Neural progenitor cell (in vitro differentiated cells): ENCODE results near the gene WIZ. TPM values are rescaled to one million over a fixed set of nuclear protein-coding genes. Genes with fewer than 3 reads are reported as not detected.

Experiments used
- DNase-seq: peaks from one replicate; pipeline ENCODE4 v3.0.0-alpha.2; 2016; ENCODE audit warnings: low spot score
- H2AFZ ChIP-seq: fragments of 200-600 bp; sonication (generic); replicated peaks from 2 replicates; pipeline ENCODE4 v1.6.1; 2016; ENCODE audit warnings: antibody characterized with exemption
- H3F3A ChIP-seq: fragments of 200-600 bp; sonication (generic); 2 replicates; pipeline ENCODE4 v1.6.1; 2016; ENCODE audit warnings: antibody characterized with exemption, low read depth
- H3K27ac ChIP-seq: fragments of 200-600 bp; sonication (generic); 2 replicates; pipeline ENCODE4 v1.5.1; 2016; ENCODE audit warnings: mild to moderate bottlenecking
- H3K27me3 ChIP-seq: fragments of 200-600 bp; sonication (generic); 2 replicates; pipeline ENCODE4 v1.6.1; 2016; ENCODE audit warnings: mild to moderate bottlenecking, moderate library complexity
- H3K36me3 ChIP-seq: fragments of 200-600 bp; sonication (generic); 2 replicates; pipeline ENCODE4 v1.5.1; 2016
- H3K4me1 ChIP-seq: fragments of 200-600 bp; sonication (generic); 2 replicates; pipeline ENCODE4 v1.6.1; 2016; ENCODE audit warnings: mixed run types
- H3K4me2 ChIP-seq: fragments of 200-600 bp; sonication (generic); 2 replicates; pipeline ENCODE4 v1.6.1; 2016
- H3K4me3 ChIP-seq: fragments of 200-600 bp; sonication (generic); 2 replicates; pipeline ENCODE4 v1.5.1; 2016
- H3K79me2 ChIP-seq: fragments of 200-600 bp; sonication (generic); 2 replicates; pipeline ENCODE4 v1.6.1; 2016; ENCODE audit warnings: low read depth
- H3K9ac ChIP-seq: fragments of 200-600 bp; sonication (generic); 2 replicates; pipeline ENCODE4 v1.6.1; 2016
- H3K9me3 ChIP-seq: fragments of 200-600 bp; sonication (generic); 2 replicates; pipeline ENCODE4 v1.5.1; 2016; ENCODE audit warnings: low read depth
- H4K20me1 ChIP-seq: fragments of 200-600 bp; sonication (generic); 2 replicates; pipeline ENCODE4 v1.6.1; 2016; ENCODE audit warnings: low read depth
- H3K27ac Mint-ChIP-seq: 3 replicates; pipeline ENCODE4 v1.8.0; 2021; ENCODE audit warnings: mixed read lengths
- H3K27me3 Mint-ChIP-seq: 2 replicates; pipeline ENCODE4 v1.8.0; 2022; ENCODE audit warnings: low read depth, mild to moderate bottlenecking, inconsistent platforms, moderate library complexity, mixed read lengths; ENCODE audit not compliant: insufficient read depth
- H3K36me3 Mint-ChIP-seq: 3 replicates; pipeline ENCODE4 v1.8.0; 2021; ENCODE audit warnings: mixed read lengths
- H3K4me1 Mint-ChIP-seq: 3 replicates; pipeline ENCODE4 v1.8.0; 2021; ENCODE audit warnings: mixed read lengths
- H3K4me3 Mint-ChIP-seq: 3 replicates; pipeline ENCODE4 v1.8.0; 2021; ENCODE audit warnings: mild to moderate bottlenecking, moderate library complexity, mixed read lengths
- H3K9me3 Mint-ChIP-seq: 3 replicates; pipeline ENCODE4 v1.8.0; 2020; ENCODE audit warnings: mixed read lengths
- EZH2 ChIP-seq: fragments of 200-600 bp; sonication (generic); IDR thresholded peaks from 2 replicates; pipeline ENCODE4 v1.6.1; 2017; ENCODE audit warnings: antibody characterized with exemption, mild to moderate bottlenecking, moderate library complexity
- EZH2phosphoT487 ChIP-seq: fragments of 200-600 bp; sonication (generic); IDR thresholded peaks from 2 replicates; pipeline ENCODE4 v1.6.1; 2017; ENCODE audit warnings: antibody characterized with exemption
- microRNA counts: library from miRNA; unstranded; fragments of <30 nt; microRNA quantifications from one replicate; lab custom pipeline; 2016
- microRNA-seq: library from miRNA; unstranded; fragments of <30 nt; microRNA quantifications from one replicate; pipeline ENCODE4, GENCODE V29; 2016
- small RNA-seq: library from RNA; depleted of rRNA; stranded (forward); fragments of <200 nt; gene quantifications from one replicate; pipeline ENCODE3, GENCODE V24; 2015
- total RNA-seq: library from RNA; depleted of rRNA; stranded (reverse); fragments of >200 nt; gene quantifications from 2 replicates; pipeline ENCODE4 v1.2.3, GENCODE V29; 2015; ENCODE audit warnings: low replicate concordance
- TF ChIP-seq, protein P1 (sequence below): fragments of 200-600 bp; sonication (generic); IDR thresholded peaks from 2 replicates; pipeline ENCODE4 v1.5.1; 2017; ENCODE audit warnings: antibody characterized with exemption, mild to moderate bottlenecking

WIZ gene
- total RNA-seq, 1 donor from 2014 or later, result 9.1 TPM

DNA sequence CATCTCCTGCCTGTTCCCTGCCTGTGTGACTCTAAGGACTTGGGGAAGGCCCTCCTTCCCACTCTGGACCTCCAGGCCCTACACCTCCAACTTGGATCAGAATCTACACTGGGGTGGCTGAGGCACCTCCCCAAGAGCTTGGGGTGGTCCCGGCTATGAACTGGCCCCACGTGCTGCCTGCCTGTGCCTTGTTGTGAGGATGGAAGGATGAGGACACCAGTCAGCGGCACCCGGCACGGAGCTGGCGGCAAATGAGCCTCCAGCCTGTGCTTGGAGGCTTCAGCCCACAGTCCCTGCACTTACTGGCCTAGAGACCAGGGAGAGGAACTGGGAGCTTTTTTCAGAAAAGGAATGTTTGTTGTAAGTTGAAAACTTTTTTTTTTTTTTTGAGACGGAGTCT, 78.6 kb downstream of the WIZ start:
- TF ChIP-seq EZH2phosphoT487 (no peak), EZH2 (no peak)
- TF ChIP-seq, protein P1, sequence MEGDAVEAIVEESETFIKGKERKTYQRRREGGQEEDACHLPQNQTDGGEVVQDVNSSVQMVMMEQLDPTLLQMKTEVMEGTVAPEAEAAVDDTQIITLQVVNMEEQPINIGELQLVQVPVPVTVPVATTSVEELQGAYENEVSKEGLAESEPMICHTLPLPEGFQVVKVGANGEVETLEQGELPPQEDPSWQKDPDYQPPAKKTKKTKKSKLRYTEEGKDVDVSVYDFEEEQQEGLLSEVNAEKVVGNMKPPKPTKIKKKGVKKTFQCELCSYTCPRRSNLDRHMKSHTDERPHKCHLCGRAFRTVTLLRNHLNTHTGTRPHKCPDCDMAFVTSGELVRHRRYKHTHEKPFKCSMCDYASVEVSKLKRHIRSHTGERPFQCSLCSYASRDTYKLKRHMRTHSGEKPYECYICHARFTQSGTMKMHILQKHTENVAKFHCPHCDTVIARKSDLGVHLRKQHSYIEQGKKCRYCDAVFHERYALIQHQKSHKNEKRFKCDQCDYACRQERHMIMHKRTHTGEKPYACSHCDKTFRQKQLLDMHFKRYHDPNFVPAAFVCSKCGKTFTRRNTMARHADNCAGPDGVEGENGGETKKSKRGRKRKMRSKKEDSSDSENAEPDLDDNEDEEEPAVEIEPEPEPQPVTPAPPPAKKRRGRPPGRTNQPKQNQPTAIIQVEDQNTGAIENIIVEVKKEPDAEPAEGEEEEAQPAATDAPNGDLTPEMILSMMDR, result no peak
- no peak overlapping the region for H3K4me3 Mint-ChIP-seq
- Histone ChIP-seq H3K27me3 (no peaks in the 10 kb centered on the region), H3K27ac (no peak overlapping the region), H3K9me3 (no peaks in the 10 kb centered on the region), H3K4me3 (no peak overlapping the region), H2AFZ (no peak overlapping the region), H3F3A (no peaks in the 10 kb centered on the region), H4K20me1 (peaks cover 39% of the 10 kb centered on the region), H3K4me1 (no peaks in the 10 kb centered on the region), H3K4me2 (no peak overlapping the region), H3K79me2 (peaks cover 51% of the 10 kb centered on the region), H3K36me3 (peaks cover 5% of the 10 kb centered on the region), H3K9ac (no peak overlapping the region)
- no peaks in the 10 kb centered on the region for H3K27me3 Mint-ChIP-seq
- peaks cover 18% of the 10 kb centered on the region for H3K36me3 Mint-ChIP-seq
- no peak overlapping the region for H3K27ac Mint-ChIP-seq
- no peak for DNase-seq
- peaks cover 2% of the 10 kb centered on the region for H3K4me1 Mint-ChIP-seq
- no peaks in the 10 kb centered on the region for H3K9me3 Mint-ChIP-seq

MicroRNAs encoded within 50 kb of the gene (microRNA counts, 767-probe panel; counts per million panel counts)
- microRNA hsa-miR-1470 (lab: Ali Mortazavi, UCI), result 460 counts per million, percentile 90 among the panel's probes with 10 or more counts

Small RNA genes within 50 kb of the gene (microRNA-seq; reads per million reads assigned to microRNA genes)
- not detected for gene MIR1470

Small RNA genes within 50 kb of the gene (small RNA-seq; reads per million reads assigned to genes)
- not detected for gene MIR1470

Other genes starting within 250 kb of the WIZ start
- gene NOTCH3, start 249.0 kb downstream of the WIZ start, total RNA-seq, result 17.1 and 71.8 TPM in 2 replicates
- gene EPHX3, start 217.5 kb downstream of the WIZ start, total RNA-seq, result 2.2 and 2.3 TPM in 2 replicates
- 14.5 and 20.9 TPM in 2 replicates for gene BRD4, start 117.4 kb downstream of the WIZ start, total RNA-seq
- gene AKAP8, start 70.2 kb downstream of the WIZ start, total RNA-seq, result 20.1 and 23.7 TPM in 2 replicates
- gene AKAP8L, start 31.0 kb downstream of the WIZ start, total RNA-seq, result 131 and 210 TPM in 2 replicates
- gene RASAL3, start 14.6 kb upstream of the WIZ start, total RNA-seq, result not detected in 2 replicates
- gene PGLYRP2, start 29.5 kb upstream of the WIZ start, total RNA-seq, result not detected in 2 replicates
- gene CYP4F22, start 58.6 kb upstream of the WIZ start, total RNA-seq, result not detected in 2 replicates
- not detected in 2 replicates for gene CYP4F8, start 165.3 kb upstream of the WIZ start, total RNA-seq
- not detected in 2 replicates for gene CYP4F3, start 190.9 kb upstream of the WIZ start, total RNA-seq
- not detected in 2 replicates for gene CYP4F12, start 223.1 kb upstream of the WIZ start, total RNA-seq